Measurements from ENCODE around the gene CFAP410.

CFAP410 gene

DNA sequence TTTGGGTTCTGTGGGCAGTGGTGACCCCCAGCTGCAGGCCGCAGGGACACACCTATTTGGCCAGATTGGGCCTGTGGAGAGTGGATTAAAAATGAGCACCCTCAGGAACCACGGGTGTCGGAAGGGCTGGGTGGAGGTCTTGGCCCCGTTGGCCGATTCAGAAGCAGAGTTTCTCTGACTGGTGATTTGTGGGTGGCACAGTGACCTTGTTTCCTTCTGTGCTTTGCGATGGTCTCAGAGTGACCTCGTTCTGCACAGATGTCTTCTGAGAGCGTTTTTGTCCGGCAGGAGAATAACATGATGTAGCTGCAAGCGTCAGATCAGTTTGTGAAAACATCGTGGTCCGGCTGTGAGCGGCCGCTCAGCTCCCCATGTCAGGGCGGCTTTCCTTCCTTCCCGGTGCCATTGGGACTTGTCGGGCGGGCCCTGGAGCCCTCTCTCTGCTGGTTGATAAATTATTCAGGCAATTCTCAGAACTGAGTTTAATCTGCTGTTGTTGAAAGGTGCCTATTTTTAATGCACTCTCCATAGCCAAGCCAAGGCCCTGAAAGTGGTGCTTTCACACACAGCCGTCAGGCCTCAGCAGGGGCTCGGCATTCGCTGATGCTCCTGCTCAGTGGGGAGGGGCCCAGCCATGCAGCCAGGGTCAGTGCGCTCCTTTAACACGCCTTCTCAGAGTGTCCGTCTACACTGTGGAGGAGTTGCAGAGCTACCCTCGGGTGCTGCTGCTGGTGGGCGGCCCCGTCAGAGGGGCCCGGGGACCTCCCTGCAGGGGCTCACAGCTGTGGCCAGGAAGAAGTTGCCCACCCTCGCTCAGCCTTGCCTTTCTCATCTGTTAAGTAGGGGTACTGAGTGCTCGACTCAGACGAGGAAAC, 41.0 kb upstream of the CFAP410 start:
- TF ChIP-seq, protein P1, sequence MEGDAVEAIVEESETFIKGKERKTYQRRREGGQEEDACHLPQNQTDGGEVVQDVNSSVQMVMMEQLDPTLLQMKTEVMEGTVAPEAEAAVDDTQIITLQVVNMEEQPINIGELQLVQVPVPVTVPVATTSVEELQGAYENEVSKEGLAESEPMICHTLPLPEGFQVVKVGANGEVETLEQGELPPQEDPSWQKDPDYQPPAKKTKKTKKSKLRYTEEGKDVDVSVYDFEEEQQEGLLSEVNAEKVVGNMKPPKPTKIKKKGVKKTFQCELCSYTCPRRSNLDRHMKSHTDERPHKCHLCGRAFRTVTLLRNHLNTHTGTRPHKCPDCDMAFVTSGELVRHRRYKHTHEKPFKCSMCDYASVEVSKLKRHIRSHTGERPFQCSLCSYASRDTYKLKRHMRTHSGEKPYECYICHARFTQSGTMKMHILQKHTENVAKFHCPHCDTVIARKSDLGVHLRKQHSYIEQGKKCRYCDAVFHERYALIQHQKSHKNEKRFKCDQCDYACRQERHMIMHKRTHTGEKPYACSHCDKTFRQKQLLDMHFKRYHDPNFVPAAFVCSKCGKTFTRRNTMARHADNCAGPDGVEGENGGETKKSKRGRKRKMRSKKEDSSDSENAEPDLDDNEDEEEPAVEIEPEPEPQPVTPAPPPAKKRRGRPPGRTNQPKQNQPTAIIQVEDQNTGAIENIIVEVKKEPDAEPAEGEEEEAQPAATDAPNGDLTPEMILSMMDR (IDR thresholded peaks at IDR 0.05; ENCODE audit: control insufficient read depth, extremely low read depth, insufficient read depth): no peak
- no peak overlapping the region for H3K4me3 ChIP-seq (ENCODE audit: low read depth, low read length)
- no peak for DNase-seq (ENCODE audit: low read depth)

DNA sequence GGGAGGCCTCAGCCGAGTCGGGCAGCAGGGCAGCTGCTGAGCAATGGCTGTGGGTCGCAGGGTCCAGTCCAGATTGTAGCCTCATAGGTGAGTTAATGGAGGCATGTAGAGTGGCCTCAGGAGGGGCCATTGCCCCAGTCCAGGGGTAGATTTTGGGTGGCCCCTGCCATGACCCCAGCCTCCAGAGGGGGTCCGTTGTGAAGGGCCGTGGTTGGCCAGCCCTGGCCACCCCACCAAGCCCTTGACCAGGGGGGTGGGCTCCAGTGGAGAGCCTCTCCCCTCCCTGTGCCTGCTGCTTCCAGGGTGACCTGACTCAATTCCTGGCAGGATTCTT, 40.3 kb upstream of the CFAP410 start:
- DNase-seq (ENCODE audit: low read depth): no peak
- TF ChIP-seq, protein P1 (IDR thresholded peaks at IDR 0.05; ENCODE audit: control insufficient read depth, extremely low read depth, insufficient read depth): no peak
- H3K4me3 ChIP-seq (ENCODE audit: low read depth, low read length): no peak overlapping the region

DNA sequence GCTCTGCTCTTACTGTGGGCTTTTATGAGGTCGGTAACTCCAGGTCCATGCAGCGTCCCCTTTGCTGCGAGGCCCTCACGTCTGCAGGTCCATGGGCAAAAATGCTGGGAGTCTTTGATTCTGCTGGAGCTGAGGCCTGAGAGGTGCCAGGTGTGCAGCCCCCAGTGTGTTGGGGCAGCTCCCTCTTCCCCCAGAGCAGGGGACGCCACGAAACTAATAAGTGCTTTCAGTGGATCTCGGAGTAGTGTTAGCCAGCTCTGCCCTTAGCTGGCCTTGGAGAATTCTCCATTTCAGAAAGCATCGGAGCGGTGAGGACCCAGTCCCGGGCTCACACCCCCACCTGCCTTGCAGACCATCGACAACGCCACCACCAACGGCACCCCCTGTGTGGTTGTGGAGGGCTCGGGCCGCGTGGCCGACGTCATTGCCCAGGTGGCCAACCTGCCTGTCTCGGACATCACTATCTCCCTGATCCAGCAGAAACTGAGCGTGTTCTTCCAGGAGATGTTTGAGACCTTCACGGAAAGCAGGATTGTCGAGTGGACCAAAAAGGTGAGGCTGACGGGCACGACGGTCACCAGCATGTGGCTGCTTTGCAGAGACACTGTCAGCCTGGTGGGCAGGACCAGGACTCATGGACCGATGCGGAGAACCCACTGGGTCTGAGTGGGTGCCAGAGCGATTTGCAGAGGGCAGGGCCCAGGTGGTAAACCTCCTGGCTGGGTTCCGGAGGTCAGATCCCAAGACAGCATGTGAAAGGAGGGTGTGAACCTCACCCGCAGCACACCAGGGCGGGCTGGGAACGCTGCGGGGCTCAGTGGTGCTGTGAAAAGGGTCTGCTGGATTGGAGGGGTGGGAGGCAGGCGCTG, 39.7 kb upstream of the CFAP410 start:
- H3K4me3 ChIP-seq (ENCODE audit: low read depth, low read length): no peak overlapping the region
- no peak for DNase-seq (ENCODE audit: low read depth)
- TF ChIP-seq, protein P1 (IDR thresholded peaks at IDR 0.05; ENCODE audit: control insufficient read depth, extremely low read depth, insufficient read depth): no peak

DNA sequence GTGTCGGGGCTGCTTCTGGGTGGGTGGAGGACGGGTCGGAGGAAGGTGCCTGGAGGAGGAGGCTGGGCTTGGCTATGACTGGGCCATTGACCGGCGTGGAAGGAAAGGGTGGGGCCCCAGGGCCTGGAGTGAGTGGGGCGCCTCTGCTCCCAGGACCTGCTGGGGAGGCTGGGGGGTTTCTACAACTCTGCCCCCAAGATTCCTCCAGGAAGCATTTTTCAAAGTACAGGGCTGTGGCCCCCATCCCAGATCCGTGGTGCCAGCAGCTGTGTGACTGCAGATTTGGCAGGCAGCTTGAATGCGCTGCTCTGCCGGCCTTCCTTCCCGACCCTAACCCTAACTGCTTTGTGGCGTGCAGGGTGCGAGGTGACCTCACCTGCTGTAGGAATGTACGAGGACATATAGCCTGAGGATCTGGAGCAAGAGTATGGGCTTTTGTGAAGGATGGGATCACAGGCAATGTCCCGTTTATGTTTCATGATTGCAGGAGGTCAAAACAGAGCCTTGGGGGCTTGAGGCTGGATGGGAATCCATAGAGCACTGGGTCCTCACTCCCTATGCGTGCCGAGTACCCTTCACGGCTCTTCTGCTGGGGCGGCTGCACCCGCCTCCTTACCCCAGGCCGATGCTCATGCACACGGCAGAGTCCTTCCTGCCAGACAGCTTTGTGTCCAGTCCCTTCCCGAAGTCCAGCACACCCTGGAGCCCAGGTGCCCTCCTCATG, 38.9 kb upstream of the CFAP410 start:
- no peak for DNase-seq (ENCODE audit: low read depth)
- TF ChIP-seq, protein P1 (IDR thresholded peaks at IDR 0.05; ENCODE audit: control insufficient read depth, extremely low read depth, insufficient read depth): no peak
- no peak overlapping the region for H3K4me3 ChIP-seq (ENCODE audit: low read depth, low read length)

DNA sequence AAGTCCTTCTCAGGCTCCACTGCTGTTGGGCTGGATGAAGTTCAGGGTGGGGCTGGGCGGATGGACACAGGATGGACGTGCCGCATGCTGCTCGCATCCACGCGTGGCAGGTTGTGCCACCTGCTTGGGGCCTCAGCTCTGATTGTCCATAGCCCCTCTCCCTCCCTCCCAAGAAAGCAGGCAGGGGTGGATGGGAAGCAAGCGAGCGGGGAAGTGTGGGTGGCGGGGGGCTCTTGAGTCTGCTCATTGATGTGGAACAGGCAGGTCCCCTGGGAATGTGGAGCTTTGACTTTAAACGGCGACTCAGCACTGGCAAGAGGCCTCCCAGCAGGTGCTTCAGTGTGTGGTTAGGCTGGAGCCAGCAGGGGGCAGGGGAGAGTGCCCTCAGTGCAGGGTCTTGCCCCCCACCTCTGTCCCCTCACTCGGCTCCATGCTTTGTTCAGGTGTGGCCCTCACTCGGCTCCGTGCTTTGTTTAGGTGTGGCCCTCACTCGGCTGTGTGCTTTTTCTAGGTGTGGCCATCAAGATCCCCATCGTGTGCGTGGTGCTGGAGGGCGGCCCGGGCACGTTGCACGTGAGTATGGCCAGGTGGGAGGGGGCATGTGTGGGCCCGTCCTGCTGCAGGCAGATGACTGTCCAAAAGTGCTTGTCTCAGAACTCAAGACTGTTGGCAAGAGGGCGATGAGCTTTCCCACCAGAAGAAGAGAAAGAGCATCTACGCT, 38.2 kb upstream of the CFAP410 start:
- no peak overlapping the region for H3K4me3 ChIP-seq (ENCODE audit: low read depth, low read length)
- DNase-seq (ENCODE audit: low read depth): no peak
- TF ChIP-seq, protein P1 (IDR thresholded peaks at IDR 0.05; ENCODE audit: control insufficient read depth, extremely low read depth, insufficient read depth): peak; percentile 37

DNA sequence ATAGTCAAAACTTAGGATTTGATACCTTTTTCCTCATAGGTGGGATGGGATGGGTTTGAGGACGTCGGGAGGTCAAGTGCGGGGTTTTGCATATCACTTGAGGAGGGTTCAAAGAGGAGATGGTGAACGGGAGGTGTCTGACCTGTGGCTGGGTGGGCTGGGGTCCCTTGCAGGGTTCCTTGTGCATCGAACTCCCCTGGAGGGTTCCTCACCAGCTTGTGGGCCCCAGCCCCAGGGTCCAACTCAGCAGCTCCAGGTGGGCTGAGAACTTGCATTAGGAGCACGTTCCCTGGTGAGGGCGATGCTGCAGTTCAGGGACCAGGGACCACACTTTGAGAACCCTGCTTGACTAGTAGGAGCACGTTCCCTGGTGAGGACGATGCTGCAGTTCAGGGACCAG, 37.4 kb upstream of the CFAP410 start:
- no peak overlapping the region for H3K4me3 ChIP-seq (ENCODE audit: low read depth, low read length)
- TF ChIP-seq, protein P1 (IDR thresholded peaks at IDR 0.05; ENCODE audit: control insufficient read depth, extremely low read depth, insufficient read depth): no peak
- no peak for DNase-seq (ENCODE audit: low read depth)

Measured in LNCaP clone FGC (cell line).